ENCODE measurements around the gene LMX1A. TPM values are rescaled to one million over a fixed set of nuclear protein-coding genes. Genes with fewer than 3 reads are reported as not detected.
A peak's percentile ranks its signal among the peaks of the same experiment; 100 is the strongest.

LMX1A gene
- total RNA-seq, 1 donor from 2014 or later = 1.1 TPM

DNA sequence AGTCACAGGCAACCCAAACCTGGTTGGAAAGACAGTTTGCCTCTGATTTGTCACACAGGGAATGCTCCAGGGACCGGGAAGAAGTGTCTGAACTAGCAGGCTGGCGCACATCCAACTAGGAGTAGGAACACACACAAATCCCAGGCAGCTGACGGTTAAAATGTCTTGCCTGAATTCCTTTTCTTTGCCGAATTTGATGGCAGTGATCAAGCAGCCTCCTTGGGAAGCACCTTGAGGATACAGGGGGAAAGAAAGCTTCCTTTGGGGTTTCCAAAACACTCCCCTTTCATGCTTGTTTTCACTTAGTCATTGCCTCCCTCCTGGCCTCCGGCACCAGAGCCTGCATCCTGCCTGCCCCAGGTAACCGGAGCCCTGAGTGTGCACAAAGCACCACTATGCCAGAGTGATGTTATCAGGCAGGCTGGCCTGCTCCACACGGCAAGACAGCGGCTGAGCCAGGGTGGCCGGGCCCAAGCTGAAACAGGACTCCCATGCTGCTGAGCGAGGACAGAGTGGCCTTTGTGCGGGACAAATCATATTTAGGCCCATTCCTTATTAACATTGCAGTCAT lies 193.8 kb downstream of the LMX1A start:
- no peak for DNase-seq

DNA sequence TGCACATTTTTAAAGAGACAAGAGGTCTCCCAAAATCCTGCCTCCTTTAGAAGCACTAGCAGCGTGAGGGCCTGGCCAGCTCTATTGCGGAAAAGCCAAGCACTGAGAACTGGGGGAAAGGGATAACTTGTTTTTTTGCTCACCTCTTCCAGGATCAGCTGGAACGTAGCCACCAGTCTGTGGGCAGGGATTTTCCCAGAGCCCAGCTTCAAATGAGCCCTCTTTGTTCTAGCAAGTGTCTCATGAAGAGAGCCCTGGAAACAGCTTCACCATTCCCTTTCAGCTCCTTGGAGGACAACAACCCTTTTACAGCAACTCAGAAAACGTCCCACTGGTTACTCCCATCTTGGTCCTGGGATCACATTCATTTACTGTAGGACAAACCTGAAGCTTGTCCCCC lies 195.4 kb downstream of the LMX1A start:
- DNase-seq = no peak

DNA sequence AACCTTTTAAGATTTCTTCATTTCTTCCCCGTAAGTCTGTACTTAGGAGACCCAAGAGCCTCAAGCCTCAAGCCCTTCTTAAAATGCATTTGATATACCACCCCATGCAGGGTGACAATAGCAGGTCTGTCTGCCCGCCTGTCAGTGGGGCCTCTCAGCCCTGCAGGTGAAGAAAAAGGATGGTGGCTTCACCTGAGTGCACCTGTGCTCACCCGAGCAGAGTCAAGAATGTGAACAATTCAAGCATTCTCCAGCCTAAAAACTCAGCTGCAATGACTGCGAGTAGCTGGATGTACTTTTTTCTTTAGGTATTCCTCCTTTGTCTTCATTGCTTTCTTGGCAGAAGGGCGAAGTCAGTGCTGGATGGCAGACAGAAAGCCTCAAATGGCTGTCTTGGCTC lies 203.3 kb downstream of the LMX1A start:
- DNase-seq = no peak

DNA sequence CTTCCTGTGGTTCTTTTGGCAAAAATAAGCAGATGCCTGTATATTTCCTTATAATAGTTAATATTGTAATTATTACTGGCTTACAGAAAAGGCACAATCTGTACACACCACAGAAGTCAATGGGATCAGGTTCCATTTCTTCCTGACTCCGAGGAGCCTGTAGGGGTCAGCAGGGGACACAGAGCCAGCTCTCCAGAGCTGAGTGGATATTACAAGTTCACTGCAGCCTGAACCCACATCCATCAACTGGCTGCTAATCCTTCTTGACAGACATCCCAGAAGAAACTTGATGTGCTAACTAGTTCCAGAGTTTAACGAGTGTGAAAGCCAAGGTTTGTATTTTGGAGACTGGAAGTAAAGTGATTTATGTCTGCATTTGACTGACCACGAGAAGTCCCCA lies 203.8 kb downstream of the LMX1A start:
- peak; percentile 14 for DNase-seq

DNA sequence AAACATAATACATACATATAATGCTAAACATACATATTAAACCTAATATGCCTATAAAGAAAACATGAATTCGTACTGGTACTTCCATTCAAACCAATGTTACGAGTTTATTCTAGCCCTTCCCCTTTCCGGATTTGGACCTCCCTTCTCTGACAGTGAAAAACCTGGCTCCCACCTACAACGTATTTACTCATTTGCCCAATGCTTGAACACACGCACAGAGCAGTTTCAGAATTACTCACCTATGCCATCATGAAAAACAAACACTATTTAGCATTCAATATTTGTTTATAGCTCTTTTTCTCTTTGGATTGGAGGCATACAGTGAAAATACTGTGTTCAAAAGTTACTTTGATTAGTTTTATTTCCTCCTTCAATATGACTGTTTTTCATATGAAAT lies 204.4 kb downstream of the LMX1A start:
- no peak for DNase-seq

Other genes with a start within 250 kb of the LMX1A start
- gene RXRG, start 88.4 kb upstream of the LMX1A start, total RNA-seq = 14.1 TPM
- not detected for gene LRRC52, start 187.3 kb upstream of the LMX1A start, total RNA-seq

Measured in skin of body (tissue), 2 donors.